OCI-LY1 (cell line): ENCODE measurements around the gene MAPK9.

Source experiments
- H2AFZ ChIP-seq: fragments of 200-600 bp; sonication (generic), shearing (Covaris generic); 2 replicates; pipeline ENCODE4 v1.6.0; 2014; ENCODE audit warnings: antibody characterized with exemption, mild to moderate bottlenecking, low read length
- H3F3A ChIP-seq: fragments of 200-600 bp; sonication (generic), shearing (Covaris generic); 2 replicates; pipeline ENCODE4 v1.6.0; 2014; ENCODE audit warnings: mild to moderate bottlenecking, antibody characterized with exemption, low read length, moderate library complexity; ENCODE audit not compliant: insufficient read depth
- H3K27ac ChIP-seq: fragments of 200-600 bp; sonication (generic); 2 replicates; pipeline ENCODE4 v1.5.1; 2014; ENCODE audit warnings: low read length, mixed run types, mild to moderate bottlenecking, low read depth; ENCODE audit not compliant: poor library complexity, severe bottlenecking
- H3K27me3 ChIP-seq: fragments of 200-600 bp; sonication (generic); 2 replicates; pipeline ENCODE4 v1.6.0; 2014; ENCODE audit warnings: antibody characterized with exemption, mild to moderate bottlenecking, low read length, moderate library complexity; ENCODE audit not compliant: insufficient read depth
- H3K36me3 ChIP-seq: fragments of 200-600 bp; sonication (generic); 2 replicates; pipeline ENCODE4 v1.6.1; 2014; ENCODE audit warnings: mild to moderate bottlenecking, antibody characterized with exemption, low read length, moderate library complexity, mixed read lengths; ENCODE audit not compliant: insufficient read depth
- H3K4me1 ChIP-seq: fragments of 200-600 bp; sonication (generic); 2 replicates; pipeline ENCODE4 v1.5.1; 2014; ENCODE audit warnings: mild to moderate bottlenecking, low read length, moderate library complexity; ENCODE audit not compliant: insufficient read depth, severe bottlenecking
- H3K4me2 ChIP-seq: fragments of 200-600 bp; sonication (generic), shearing (Covaris generic); 2 replicates; pipeline ENCODE4 v1.6.1; 2014; ENCODE audit warnings: low read length
- H3K4me3 ChIP-seq: fragments of 200-600 bp; sonication (generic); 2 replicates; pipeline ENCODE4 v1.5.1; 2014; ENCODE audit warnings: low read length, low read depth, mild to moderate bottlenecking, mixed read lengths; ENCODE audit not compliant: poor library complexity, severe bottlenecking
- H3K79me2 ChIP-seq: fragments of 200-600 bp; shearing (Covaris generic); 2 replicates; pipeline ENCODE4 v1.6.1; 2016; ENCODE audit warnings: mixed run types, low read length, mixed read lengths; ENCODE audit not compliant: insufficient read depth
- H3K9ac ChIP-seq: fragments of 200-600 bp; sonication (generic), shearing (Covaris generic); 2 replicates; pipeline ENCODE4 v1.6.1; 2014; ENCODE audit warnings: mild to moderate bottlenecking, low read length, mixed read lengths
- H3K9me2 ChIP-seq: fragments of 200-600 bp; sonication (generic), shearing (Covaris generic); 2 replicates; pipeline ENCODE4 v1.6.1; 2014; ENCODE audit warnings: low read depth, mild to moderate bottlenecking, low read length, mixed read lengths
- H3K9me3 ChIP-seq: fragments of 200-600 bp; shearing (Covaris generic); 2 replicates; pipeline ENCODE4 v1.6.1; 2014; ENCODE audit warnings: low read length, mixed read lengths
- H4K20me1 ChIP-seq: fragments of 200-600 bp; sonication (generic), shearing (Covaris generic); 2 replicates; pipeline ENCODE4 v1.6.0; 2016; ENCODE audit warnings: mild to moderate bottlenecking, low read length; ENCODE audit not compliant: insufficient read depth
- EZH2 ChIP-seq: fragments of 200-600 bp; sonication (generic), shearing (Covaris generic); IDR thresholded peaks from 2 replicates; pipeline ENCODE4 v1.8.0; 2017; ENCODE audit warnings: borderline replicate concordance, mixed run types, mild to moderate bottlenecking, antibody characterized with exemption, low read length, moderate library complexity, mixed read lengths
- TF ChIP-seq, protein P1 (sequence below): fragments of 200-600 bp; sonication (generic), shearing (Covaris generic); IDR thresholded peaks from 2 replicates; pipeline ENCODE4 v1.5.1; 2017; ENCODE audit warnings: mild to moderate bottlenecking, antibody characterized with exemption, low read length, moderate library complexity, mixed read lengths

MAPK9 gene

DNA sequence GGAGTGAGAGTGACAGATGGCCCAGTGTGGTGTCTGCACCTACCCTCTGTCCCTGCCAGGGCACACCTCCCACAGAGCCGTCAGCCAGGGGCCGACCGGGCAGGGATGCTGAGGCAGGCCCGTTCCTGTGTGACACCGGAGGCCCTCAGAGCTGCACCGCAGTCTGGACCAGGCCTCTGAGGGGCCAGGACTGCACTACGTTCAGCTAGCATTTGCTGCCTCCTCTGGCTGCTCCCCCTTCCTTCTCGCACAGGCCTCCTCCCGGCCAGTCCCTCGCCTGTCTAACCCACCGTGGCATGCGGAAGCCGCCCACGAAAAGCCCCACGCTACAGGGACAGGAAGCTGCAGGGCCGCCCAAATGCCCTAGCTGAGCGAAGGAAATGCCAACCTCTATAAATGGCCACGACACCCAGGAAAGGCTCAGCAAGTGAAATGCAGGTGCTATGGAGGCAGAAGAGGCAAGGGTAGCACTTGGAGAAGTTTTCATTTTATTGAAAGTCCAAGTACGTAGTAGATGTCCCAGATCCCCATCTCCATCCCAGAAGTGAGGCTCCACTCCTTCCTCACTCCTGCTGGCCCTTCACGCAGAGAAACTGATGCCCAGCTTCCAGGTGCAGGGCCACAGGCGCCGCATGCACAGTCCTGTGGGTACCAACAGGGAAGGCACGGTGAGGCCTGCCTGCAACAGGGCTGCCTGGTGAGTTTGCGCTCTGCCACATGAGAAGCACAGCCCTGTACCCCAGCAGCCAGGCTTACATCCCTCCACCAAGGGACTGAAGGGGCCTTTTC lies 38.7 kb downstream of the MAPK9 start:
- H3K4me1 ChIP-seq = no peaks in the 10 kb centered on the region
- TF ChIP-seq, protein P1, sequence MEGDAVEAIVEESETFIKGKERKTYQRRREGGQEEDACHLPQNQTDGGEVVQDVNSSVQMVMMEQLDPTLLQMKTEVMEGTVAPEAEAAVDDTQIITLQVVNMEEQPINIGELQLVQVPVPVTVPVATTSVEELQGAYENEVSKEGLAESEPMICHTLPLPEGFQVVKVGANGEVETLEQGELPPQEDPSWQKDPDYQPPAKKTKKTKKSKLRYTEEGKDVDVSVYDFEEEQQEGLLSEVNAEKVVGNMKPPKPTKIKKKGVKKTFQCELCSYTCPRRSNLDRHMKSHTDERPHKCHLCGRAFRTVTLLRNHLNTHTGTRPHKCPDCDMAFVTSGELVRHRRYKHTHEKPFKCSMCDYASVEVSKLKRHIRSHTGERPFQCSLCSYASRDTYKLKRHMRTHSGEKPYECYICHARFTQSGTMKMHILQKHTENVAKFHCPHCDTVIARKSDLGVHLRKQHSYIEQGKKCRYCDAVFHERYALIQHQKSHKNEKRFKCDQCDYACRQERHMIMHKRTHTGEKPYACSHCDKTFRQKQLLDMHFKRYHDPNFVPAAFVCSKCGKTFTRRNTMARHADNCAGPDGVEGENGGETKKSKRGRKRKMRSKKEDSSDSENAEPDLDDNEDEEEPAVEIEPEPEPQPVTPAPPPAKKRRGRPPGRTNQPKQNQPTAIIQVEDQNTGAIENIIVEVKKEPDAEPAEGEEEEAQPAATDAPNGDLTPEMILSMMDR = no peak
- no peak for TF ChIP-seq EZH2
- no peaks in the 10 kb centered on the region for H3F3A ChIP-seq
- H3K9ac ChIP-seq = no peak overlapping the region
- no peak overlapping the region for H3K4me3 ChIP-seq
- no peak overlapping the region for H3K4me2 ChIP-seq
- H3K9me3 ChIP-seq = peaks cover 51% of the 10 kb centered on the region
- H4K20me1 ChIP-seq = no peaks in the 10 kb centered on the region
- peaks cover 71% of the 10 kb centered on the region for H3K36me3 ChIP-seq
- H3K9me2 ChIP-seq = no peaks in the 10 kb centered on the region
- H3K79me2 ChIP-seq = no peaks in the 10 kb centered on the region
- no peak overlapping the region for H3K27ac ChIP-seq
- no peak overlapping the region for H2AFZ ChIP-seq
- H3K27me3 ChIP-seq = no peaks in the 10 kb centered on the region

DNA sequence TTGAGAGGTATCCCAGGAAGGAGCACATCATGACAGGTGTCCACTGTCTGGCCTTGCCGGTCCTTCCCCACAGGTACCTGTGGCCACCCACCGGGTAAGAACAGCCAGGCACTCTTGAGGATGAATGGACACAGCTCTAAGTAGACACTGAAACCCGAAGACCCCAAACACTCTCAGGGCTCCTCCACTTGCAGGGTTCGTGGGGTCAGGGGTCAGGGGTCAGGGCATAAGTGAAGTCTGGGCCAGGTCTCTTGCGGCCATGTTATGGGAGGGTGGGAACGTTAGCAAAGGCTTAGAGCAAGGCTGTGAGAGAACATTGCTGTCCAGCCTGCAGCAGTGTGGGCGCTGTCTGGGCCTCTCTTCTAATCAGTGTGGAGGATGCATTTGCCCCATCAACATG lies 40.0 kb downstream of the MAPK9 start:
- Histone ChIP-seq H3K9me2 (no peaks in the 10 kb centered on the region), H3K4me3 (no peak overlapping the region), H4K20me1 (no peaks in the 10 kb centered on the region), H3K9ac (no peak overlapping the region), H3K4me2 (no peak overlapping the region), H3K27me3 (no peaks in the 10 kb centered on the region), H3K36me3 (peaks cover 71% of the 10 kb centered on the region), H3K79me2 (no peaks in the 10 kb centered on the region), H3F3A (no peaks in the 10 kb centered on the region), H2AFZ (no peak overlapping the region), H3K4me1 (no peaks in the 10 kb centered on the region), H3K9me3 (peaks cover 39% of the 10 kb centered on the region), H3K27ac (no peak overlapping the region)
- TF ChIP-seq, protein P1 = no peak
- no peak for TF ChIP-seq EZH2

DNA sequence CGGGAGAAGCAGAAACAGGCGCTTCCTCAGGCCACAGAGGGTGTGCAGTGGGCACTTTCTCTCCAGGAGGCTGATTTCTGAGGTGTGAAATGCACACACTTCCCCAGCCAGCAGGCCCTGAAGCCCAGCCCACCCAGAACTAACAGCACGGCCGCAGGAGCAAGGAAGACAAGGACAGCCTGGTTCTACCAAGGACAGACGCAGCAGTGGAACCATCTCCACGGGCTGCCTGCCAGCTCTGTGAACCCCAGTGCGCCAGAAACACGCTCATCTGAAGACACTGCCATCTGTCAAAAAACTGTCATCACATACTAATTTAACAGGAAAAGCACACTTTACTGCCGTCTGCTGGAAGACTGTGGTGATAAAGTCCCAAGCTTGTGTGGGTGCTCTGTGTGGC lies 40.7 kb downstream of the MAPK9 start:
- Histone ChIP-seq H3K9me3 (peaks cover 39% of the 10 kb centered on the region), H3K4me2 (no peak overlapping the region), H4K20me1 (no peaks in the 10 kb centered on the region), H3K9me2 (no peaks in the 10 kb centered on the region), H2AFZ (no peak overlapping the region), H3K27ac (no peak overlapping the region), H3K36me3 (peaks cover 72% of the 10 kb centered on the region), H3K4me3 (no peak overlapping the region), H3F3A (no peaks in the 10 kb centered on the region), H3K27me3 (no peaks in the 10 kb centered on the region), H3K79me2 (no peaks in the 10 kb centered on the region), H3K4me1 (no peaks in the 10 kb centered on the region), H3K9ac (no peak overlapping the region)
- TF ChIP-seq, protein P1 = no peak
- TF ChIP-seq EZH2 = no peak
